Ovary (tissue), 9 donors: Measurements from ENCODE around the gene AFF2. TPM values are rescaled to one million over a fixed set of nuclear protein-coding genes. Genes with fewer than 3 reads are reported as not detected.

Experiments used
- DNase-seq, 5 donors: peaks; one replicate each; pipeline ENCODE4 v3.0.0-alpha.2; 2019 to 2020
- H3K27ac ChIP-seq, 2 donors: fragments of 200-600 bp; one replicate each; pipeline versions ENCODE4 v1.5.1 to v1.8.0; 2019 to 2022
- H3K27me3 ChIP-seq: fragments of 200-600 bp; one replicate; pipeline ENCODE4 v1.8.0; 2022
- H3K36me3 ChIP-seq: fragments of 200-600 bp; sonication (generic); one replicate; pipeline ENCODE4 v1.5.1; 2019
- H3K4me1 ChIP-seq: one replicate; pipeline ENCODE4 v1.8.1; 2013; ENCODE audit warnings: mild to moderate bottlenecking, moderate library complexity; ENCODE audit not compliant: insufficient read depth
- H3K4me3 ChIP-seq: fragments of 200-600 bp; sonication (generic); one replicate; pipeline ENCODE4 v1.5.1; 2017
- H3K9me3 ChIP-seq, 2 donors: fragments of 200-600 bp in 1 of 2; sonication (generic) in 1 of 2; one replicate each; pipeline versions ENCODE4 v1.5.1 to v1.8.1; 2013 to 2019; ENCODE audit warnings: mild to moderate bottlenecking in 1 of 2, moderate library complexity in 1 of 2
- EP300 ChIP-seq: sonication (generic); formaldehyde crosslinking; IDR thresholded peaks from one replicate; pipeline ENCODE4 v1.6.1; 2017; ENCODE audit warnings: antibody characterized with exemption
- POLR2A ChIP-seq: fragments of 450-650 bp; IDR thresholded peaks from one replicate; pipeline ENCODE4 v1.6.1; 2017; ENCODE audit warnings: antibody characterized with exemption, mild to moderate bottlenecking, moderate library complexity
- WGBS, 3 donors: extraction: QIAGEN DNeasy Blood & Tissue Kit in 1 of 3; methylation state at CpG; one replicate each; pipeline versions ENCODE4 v1.1.5 to v1.1.7; 2013 to 2017; 5-methylcytosine and 5-hydroxymethylcytosine counted together
- intact Hi-C, 4 donors: fragments of 100-400 bp; cut with DNase I; formaldehyde crosslinking; loops; one replicate each; pipeline versions ENCODE4 v1.11.0 to v1.15.1; 2022 to 2023
- polyA plus RNA-seq, 2 donors: library from polyadenylated mRNA; stranded (reverse); fragments of 200-250 nt in 1 of 2; fragments of 350-450 nt in 1 of 2; fragmentation: Illumina TruSeq in 1 of 2; extraction: RNeasy Lipid Tissue Mini Kit (QIAGEN cat#74804) in 1 of 2; gene quantifications; one replicate each; pipeline ENCODE4 v1.2.3, GENCODE V29; 2013 to 2014
- total RNA-seq, 7 donors: library from RNA; depleted of rRNA in 2 of 7; stranded (reverse); fragments of >200 nt in 2 of 7; fragmentation: NEBNext Ultra II Directional in 3 of 7; extraction: Animal tissue kit (Norgen Biotek cat#: 25700) in 3 of 7; gene quantifications; one replicate each; pipeline versions ENCODE4 v1.1.0 to v1.2.4, GENCODE V29; 2016 to 2023
- TF ChIP-seq, protein P1 (sequence below), 3 donors: fragments of 450-650 bp in 2 of 3; fragments of 200-600 bp in 1 of 3; IDR thresholded peaks; one replicate each; pipeline versions ENCODE4 v1.5.1 to v1.8.0; 2016 to 2022; ENCODE audit warnings: antibody characterized with exemption in 3 of 3, mild to moderate bottlenecking in 1 of 3
- donor health status: DM: no; HTN: no; CAD: no; lungs with moderate emphysema.
- donor health status: DM: no; HTN: no; CAD: no.
- donor health status: Bipolar disorder and iron deficiency.
- donor health status: DM: yes; HTN: yes; CAD: no.
- donor health status: DM: no; HTN: no; CAD: no.
- donor health status: DM: yes; HTN: yes; CAD: no.

Gene AFF2
- total and polyA plus RNA-seq, 9 donors: 1.3 to 12.3 (median 4.6) TPM

DNA sequence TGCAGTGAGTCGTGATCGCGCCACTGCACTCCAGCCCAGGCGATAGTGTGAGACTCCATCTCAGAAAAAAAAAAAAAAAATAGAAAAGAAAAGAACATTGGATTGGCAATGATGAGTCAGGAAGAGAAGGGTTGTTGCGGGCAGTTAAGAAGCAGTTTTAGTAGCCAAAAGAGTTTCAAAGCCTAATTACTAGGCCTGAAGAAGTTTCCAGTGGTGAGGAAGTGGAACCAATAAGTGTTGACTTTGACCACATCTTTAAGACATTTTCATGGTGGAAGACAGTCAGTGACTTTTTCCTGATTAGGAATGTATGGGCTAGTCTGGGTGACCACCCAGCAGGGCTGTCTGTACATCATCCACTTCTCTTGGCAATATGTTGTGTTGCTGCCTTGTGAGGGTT is 442.3 kb downstream of the AFF2 start:
- Histone ChIP-seq H3K36me3 (no peaks in the 10 kb centered on the region), H3K27ac (no peak overlapping the region), H3K4me1 (no peaks in the 10 kb centered on the region), H3K4me3 (no peak overlapping the region), H3K9me3 (no peaks in the 10 kb centered on the region), H3K27me3 (no peaks in the 10 kb centered on the region)
- no peak for DNase-seq
- WGBS, 3 donors: 69 to 73% (median 70%) methylated on average over 5 of the region's 5 CpGs
- no peak for TF ChIP-seq POLR2A
- TF ChIP-seq, protein P1, sequence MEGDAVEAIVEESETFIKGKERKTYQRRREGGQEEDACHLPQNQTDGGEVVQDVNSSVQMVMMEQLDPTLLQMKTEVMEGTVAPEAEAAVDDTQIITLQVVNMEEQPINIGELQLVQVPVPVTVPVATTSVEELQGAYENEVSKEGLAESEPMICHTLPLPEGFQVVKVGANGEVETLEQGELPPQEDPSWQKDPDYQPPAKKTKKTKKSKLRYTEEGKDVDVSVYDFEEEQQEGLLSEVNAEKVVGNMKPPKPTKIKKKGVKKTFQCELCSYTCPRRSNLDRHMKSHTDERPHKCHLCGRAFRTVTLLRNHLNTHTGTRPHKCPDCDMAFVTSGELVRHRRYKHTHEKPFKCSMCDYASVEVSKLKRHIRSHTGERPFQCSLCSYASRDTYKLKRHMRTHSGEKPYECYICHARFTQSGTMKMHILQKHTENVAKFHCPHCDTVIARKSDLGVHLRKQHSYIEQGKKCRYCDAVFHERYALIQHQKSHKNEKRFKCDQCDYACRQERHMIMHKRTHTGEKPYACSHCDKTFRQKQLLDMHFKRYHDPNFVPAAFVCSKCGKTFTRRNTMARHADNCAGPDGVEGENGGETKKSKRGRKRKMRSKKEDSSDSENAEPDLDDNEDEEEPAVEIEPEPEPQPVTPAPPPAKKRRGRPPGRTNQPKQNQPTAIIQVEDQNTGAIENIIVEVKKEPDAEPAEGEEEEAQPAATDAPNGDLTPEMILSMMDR (IDR thresholded peaks at IDR 0.05): no peak
- TF ChIP-seq EP300: no peak
- intact Hi-C loops: no loop called here

DNA sequence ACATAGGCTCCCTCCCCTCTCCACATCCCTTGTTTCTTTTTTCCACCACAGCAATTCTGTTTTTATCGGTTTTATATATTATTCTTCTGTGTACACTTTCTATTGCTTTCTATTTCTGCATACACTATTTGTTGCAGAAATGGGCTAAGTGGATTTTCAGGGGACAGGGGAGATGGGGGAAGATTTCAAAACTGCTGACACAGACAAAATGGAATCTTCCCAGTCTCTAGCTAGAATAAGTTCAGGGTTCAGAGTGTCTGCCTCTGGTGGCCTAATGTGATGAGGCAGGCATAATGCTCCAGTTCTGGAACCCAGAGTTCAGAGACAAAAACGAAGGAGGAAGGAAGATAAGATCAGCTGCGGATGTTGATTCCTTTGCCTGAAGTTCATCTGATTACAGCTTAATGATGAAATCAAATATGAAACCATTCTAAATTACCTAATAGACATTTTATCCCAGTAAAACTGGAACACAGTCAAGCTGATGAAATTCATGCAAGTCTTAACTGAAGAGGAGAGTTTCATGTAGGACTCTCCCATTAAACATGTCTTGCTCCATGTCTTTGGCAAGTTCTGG is 447.1 kb downstream of the AFF2 start:
- no peak overlapping the region for H3K27ac ChIP-seq

GRCh38 chrX:148956352-148956751 is 455.9 kb downstream of the AFF2 start:
- no peaks in the 10 kb centered on the region for H3K36me3 ChIP-seq
- H3K4me1 ChIP-seq: no peaks in the 10 kb centered on the region
- H3K9me3 ChIP-seq: no peaks in the 10 kb centered on the region
- 61 to 72% (median 68%) methylated on average over 3 of the region's 3 CpGs for WGBS, 3 donors
- no peak overlapping the region for H3K27ac ChIP-seq
- intact Hi-C loops: no loop called here
- TF ChIP-seq, protein P1 (IDR thresholded peaks at IDR 0.05): no peak
- TF ChIP-seq POLR2A (no peak), EP300 (no peak)
- H3K27me3 ChIP-seq: no peaks in the 10 kb centered on the region
- DNase-seq: no peak
- H3K4me3 ChIP-seq: no peak overlapping the region

More for the DNA sequence above, 447.1 kb downstream of the AFF2 start:
- H3K9me3 ChIP-seq: no peaks in the 10 kb centered on the region
- DNase-seq: no peak
- WGBS, 3 donors: 62 to 65% (median 64%) methylated on average over 3 of the region's 3 CpGs
- TF ChIP-seq, protein P1 (IDR thresholded peaks at IDR 0.05): no peak
- TF ChIP-seq EP300: no peak
- no peak for TF ChIP-seq POLR2A
- no peaks in the 10 kb centered on the region for H3K27me3 ChIP-seq
- H3K4me1 ChIP-seq: no peaks in the 10 kb centered on the region
- intact Hi-C loops: no loop called here
- H3K4me3 ChIP-seq: no peak overlapping the region
- H3K36me3 ChIP-seq: no peaks in the 10 kb centered on the region

GRCh38 chrX:148958901-148959300 is 458.5 kb downstream of the AFF2 start:
- no peak for DNase-seq
- no peak overlapping the region for H3K27ac ChIP-seq
- no peaks in the 10 kb centered on the region for H3K36me3 ChIP-seq
- TF ChIP-seq, protein P1 (IDR thresholded peaks at IDR 0.05): no peak
- TF ChIP-seq POLR2A: no peak
- TF ChIP-seq EP300: no peak
- no peaks in the 10 kb centered on the region for H3K9me3 ChIP-seq
- no peaks in the 10 kb centered on the region for H3K4me1 ChIP-seq
- H3K4me3 ChIP-seq: no peak overlapping the region
- WGBS, 3 donors: 91 to 100% (median 95%) methylated on average over 1 of the region's 1 CpG
- H3K27me3 ChIP-seq: no peaks in the 10 kb centered on the region
- intact Hi-C loops: no loop called here
